Measurements from ENCODE around the gene ZFYVE27.

The ZFYVE27 gene

GRCh38 chr10:97789770-97790397 lies 53.0 kb downstream of the ZFYVE27 start:
- peak in 1 of 2 experiments; percentile 44 for DNase-seq
- TF ChIP-seq GATA1 (IDR thresholded peaks at IDR 0.05; ENCODE audit: low read depth, low read length): no peak
- no peak for TF ChIP-seq POLR2A (IDR thresholded peaks at IDR 0.05; ENCODE audit: low read length)

GRCh38 chr10:97791824-97792721 lies 55.1 kb downstream of the ZFYVE27 start:
- TF ChIP-seq GATA1 (IDR thresholded peaks at IDR 0.05; ENCODE audit: low read depth, low read length) (no peak), POLR2A (IDR thresholded peaks at IDR 0.05; ENCODE audit: low read length) (no peak)
- peak; percentile 59 to 79 for DNase-seq

- no peak for DNase-seq
- TF ChIP-seq POLR2A (IDR thresholded peaks at IDR 0.05; ENCODE audit: low read length): no peak
- no peak for TF ChIP-seq GATA1 (IDR thresholded peaks at IDR 0.05; ENCODE audit: low read depth, low read length)
These were observed 59.0 kb downstream of the ZFYVE27 start for GRCh38 chr10:97795886-97796285.

GRCh38 chr10:97796651-97797050 lies 59.7 kb downstream of the ZFYVE27 start:
- TF ChIP-seq POLR2A (IDR thresholded peaks at IDR 0.05; ENCODE audit: low read length) (no peak), GATA1 (IDR thresholded peaks at IDR 0.05; ENCODE audit: low read depth, low read length) (no peak)
- DNase-seq: peak in 1 of 2 experiments; percentile 5

GRCh38 chr10:97798958-97799610 lies 62.2 kb downstream of the ZFYVE27 start:
- DNase-seq: no peak
- TF ChIP-seq POLR2A (IDR thresholded peaks at IDR 0.05; ENCODE audit: low read length): no peak
- TF ChIP-seq GATA1 (IDR thresholded peaks at IDR 0.05; ENCODE audit: low read depth, low read length): no peak

GRCh38 chr10:97800474-97800873 lies 63.5 kb downstream of the ZFYVE27 start:
- no peak for DNase-seq
- no peak for TF ChIP-seq GATA1 (IDR thresholded peaks at IDR 0.05; ENCODE audit: low read depth, low read length)
- TF ChIP-seq POLR2A (IDR thresholded peaks at IDR 0.05; ENCODE audit: low read length): no peak

GRCh38 chr10:97801422-97801821 lies 64.5 kb downstream of the ZFYVE27 start:
- DNase-seq: no peak
- no peak for TF ChIP-seq GATA1 (IDR thresholded peaks at IDR 0.05; ENCODE audit: low read depth, low read length)
- no peak for TF ChIP-seq POLR2A (IDR thresholded peaks at IDR 0.05; ENCODE audit: low read length)

- TF ChIP-seq GATA1 (IDR thresholded peaks at IDR 0.05; ENCODE audit: low read depth, low read length) (no peak), POLR2A (IDR thresholded peaks at IDR 0.05; ENCODE audit: low read length) (no peak)
- DNase-seq: no peak
These were observed 68.4 kb downstream of the ZFYVE27 start for GRCh38 chr10:97805096-97805884.

- TF ChIP-seq GATA1 (IDR thresholded peaks at IDR 0.05; ENCODE audit: low read depth, low read length): no peak
- TF ChIP-seq POLR2A (IDR thresholded peaks at IDR 0.05; ENCODE audit: low read length): no peak
- DNase-seq: no peak
These were observed 69.0 kb downstream of the ZFYVE27 start for GRCh38 chr10:97805949-97806348.

- no peak for DNase-seq
- TF ChIP-seq POLR2A (IDR thresholded peaks at IDR 0.05; ENCODE audit: low read length) (no peak), GATA1 (IDR thresholded peaks at IDR 0.05; ENCODE audit: low read depth, low read length) (no peak)
These were observed 73.5 kb downstream of the ZFYVE27 start for GRCh38 chr10:97810446-97810845.
